HCT116 (cell line): ENCODE data around the gene TMEM184B. TPM values are rescaled to one million over a fixed set of nuclear protein-coding genes. Genes with fewer than 3 reads are reported as not detected.
A peak's percentile ranks its signal among the peaks of the same experiment; 100 is the strongest.

Source experiments
- ATAC-seq: fragments of 200-7000 bp; cut with Tn5 transposase; 2 replicates; pipeline ENCODE4 v1.9.1; 2020; ENCODE audit warnings: mild to moderate bottlenecking, moderate library complexity
- Bru-seq: library from RNA; stranded (reverse); fragments of 400-500 nt; gene quantifications from one replicate; lab custom pipeline; 2021; lab: Mats Ljungman, UMichigan
- BruChase-seq, 2 experiments: library from RNA; stranded (reverse); fragments of 400-500 nt; gene quantifications; one replicate each; lab custom pipeline; 2021; lab: Mats Ljungman, UMichigan
- BruUV-seq: library from RNA; stranded (reverse); fragments of 400-500 nt; replicated peaks from 2 replicates; lab custom pipeline; 2021; lab: Mats Ljungman, UMichigan
- CTCF ChIA-PET: fragments of 300-600 bp; sonication (Branson Sonifier 250); formaldehyde crosslinking; loops from one replicate; lab custom pipeline; 2021; ENCODE audit warnings: antibody characterized with exemption; lab: Charles Lee
- POLR2A ChIA-PET: fragments of 300-600, 350-600 bp; sonication (Branson Sonifier 250); formaldehyde crosslinking; loops from one replicate; lab custom pipeline; 2021; ENCODE audit warnings: antibody characterized with exemption; lab: Charles Lee
- RAD21 ChIA-PET, 2 experiments: fragments of 300-600 bp; sonication (Branson Sonifier 250); formaldehyde crosslinking; loops; one replicate each; lab custom pipeline; 2023; ENCODE audit warnings: low total read pairs in 2 of 2; ENCODE audit not compliant: uncharacterized antibody in 2 of 2, unreplicated experiment in 2 of 2, low non-redundant PET in 1 of 2; lab: Charles Lee
- DNase-seq: peaks from one replicate; pipeline ENCODE4 v3.0.0-alpha.2; 2010; ENCODE audit warnings: low read depth, low spot score
- H2AFZ ChIP-seq: fragments of 200-600 bp; shearing (Covaris generic), sonication (generic); 2 replicates; pipeline ENCODE4 v1.6.1; 2017; ENCODE audit warnings: low read depth, mixed run types, mixed read lengths, antibody characterized with exemption, low read length; ENCODE audit not compliant: poor library complexity, severe bottlenecking
- H3K27ac ChIP-seq: 2 replicates; pipeline ENCODE4 v1.5.1; 2012; ENCODE audit warnings: low read depth, low read length
- H3K27me3 ChIP-seq: fragments of 200-600 bp; sonication (generic); 2 replicates; pipeline ENCODE4 v1.6.1; 2016; ENCODE audit warnings: mixed run types, low read length, mixed read lengths; ENCODE audit not compliant: insufficient read depth
- H3K36me3 ChIP-seq, 2 experiments: fragments of 200-500 bp in 1 of 2; fragments of 200-600 bp in 1 of 2; sonication (Bioruptor generic) in 1 of 2; sonication (generic) in 1 of 2; 2 replicates each; pipeline versions ENCODE4 v1.5.1 to v1.6.1; 2014 to 2016; ENCODE audit warnings: low read length in 2 of 2, inconsistent platforms in 1 of 2, mixed read lengths in 1 of 2, mixed run types in 1 of 2; ENCODE audit not compliant: insufficient read depth in 2 of 2, control insufficient read depth in 1 of 2
- H3K4me1 ChIP-seq, 2 experiments: fragments of 200-600 bp in 1 of 2; sonication (generic) in 1 of 2; 2 replicates each; pipeline versions ENCODE4 v1.5.1 to v1.6.1; 2012 to 2017; ENCODE audit warnings: low read length in 2 of 2, inconsistent platforms in 1 of 2, mild to moderate bottlenecking in 1 of 2, mixed read lengths in 1 of 2, mixed run types in 1 of 2, moderate library complexity in 1 of 2; ENCODE audit not compliant: insufficient read depth in 2 of 2, control insufficient read depth in 1 of 2
- H3K4me2 ChIP-seq: fragments of 200-600 bp; sonication (generic); 2 replicates; pipeline ENCODE4 v1.6.1; 2017; ENCODE audit warnings: mixed run types, low read length, mixed read lengths
- H3K4me3 ChIP-seq, 2 experiments: fragments of 200-600 bp in 1 of 2; sonication (generic) in 1 of 2; replicated peaks in 1 of 2; 2 replicates each; pipeline ENCODE4 v1.5.1; 2011 to 2016; ENCODE audit warnings: low read length in 2 of 2, control low read depth in 1 of 2, low read depth in 1 of 2, mild to moderate bottlenecking in 1 of 2, mixed read lengths in 1 of 2, mixed run types in 1 of 2
- H3K79me2 ChIP-seq: fragments of 200-600 bp; sonication (generic); 2 replicates; pipeline ENCODE4 v1.6.1; 2017; ENCODE audit warnings: mild to moderate bottlenecking, mixed run types, low read length, moderate library complexity, mixed read lengths; ENCODE audit not compliant: insufficient read depth
- H3K9ac ChIP-seq: fragments of 200-600 bp; sonication (generic); 2 replicates; pipeline ENCODE4 v1.6.1; 2016; ENCODE audit warnings: low read length, mixed read lengths
- H3K9me2 ChIP-seq: fragments of 200-600 bp; sonication (generic), shearing (Covaris generic); 2 replicates; pipeline ENCODE4 v1.6.1; 2017; ENCODE audit warnings: mixed run types, mild to moderate bottlenecking, moderate library complexity; ENCODE audit not compliant: insufficient read depth
- H3K9me3 ChIP-seq, 2 experiments: fragments of 200-500 bp in 1 of 2; fragments of 200-600 bp in 1 of 2; sonication (Bioruptor generic) in 1 of 2; sonication (generic) in 1 of 2; 2 replicates each; pipeline ENCODE4 v1.6.1; 2014 to 2017; ENCODE audit warnings: low read length in 2 of 2, mixed read lengths in 2 of 2, inconsistent platforms in 1 of 2, low read depth in 1 of 2, mild to moderate bottlenecking in 1 of 2, mixed run types in 1 of 2, moderate library complexity in 1 of 2; ENCODE audit not compliant: control insufficient read depth in 1 of 2, insufficient read depth in 1 of 2
- H4K20me1 ChIP-seq: fragments of 200-600 bp; sonication (generic), shearing (Covaris generic); 2 replicates; pipeline ENCODE4 v1.6.1; 2017; ENCODE audit warnings: mixed run types, mild to moderate bottlenecking, moderate library complexity; ENCODE audit not compliant: insufficient read depth
- CBX3 ChIP-seq: IDR thresholded peaks from 2 replicates; pipeline ENCODE4 v1.6.1; 2012; ENCODE audit warnings: low read depth
- CEBPB ChIP-seq: IDR thresholded peaks from 2 replicates; pipeline ENCODE4 v1.6.1; 2012; ENCODE audit warnings: low read depth
- CTCF ChIP-seq, 3 experiments: fragments of 200-600 bp in 1 of 3; sonication (generic) in 1 of 3; IDR thresholded peaks in 2 of 3; conservative IDR thresholded peaks in 1 of 3; 2 replicates each; pipeline ENCODE4 v1.5.1; 2012 to 2017; ENCODE audit warnings: low read depth in 2 of 3, low read length in 2 of 3, antibody characterized with exemption in 1 of 3, borderline replicate concordance in 1 of 3, control low read depth in 1 of 3, mild to moderate bottlenecking in 1 of 3, mixed read lengths in 1 of 3, mixed run types in 1 of 3, moderate library complexity in 1 of 3; ENCODE audit not compliant: insufficient read depth in 1 of 3
- EZH2 ChIP-seq: fragments of 200-600 bp; sonication (generic); IDR thresholded peaks from 2 replicates; pipeline ENCODE4 v1.6.1; 2017; ENCODE audit warnings: antibody characterized with exemption, mixed run types
- FOSL1 ChIP-seq: IDR thresholded peaks from 2 replicates; pipeline ENCODE4 v1.6.1; 2012; ENCODE audit warnings: low read depth
- JUND ChIP-seq: IDR thresholded peaks from 2 replicates; pipeline ENCODE4 v1.6.1; 2012
- POLR2AphosphoS5 ChIP-seq: IDR thresholded peaks from 2 replicates; pipeline ENCODE4 v1.6.1; 2011; ENCODE audit warnings: mild to moderate bottlenecking, low read depth, low read length, moderate library complexity
- SIN3A ChIP-seq: IDR thresholded peaks from 2 replicates; pipeline ENCODE4 v1.6.1; 2012; ENCODE audit warnings: low read depth
- SP1 ChIP-seq: IDR thresholded peaks from 2 replicates; pipeline ENCODE4 v1.6.1; 2012; ENCODE audit warnings: low read depth
- TCF7L2 ChIP-seq: IDR thresholded peaks from 2 replicates; pipeline ENCODE4 v1.7.0; 2011; ENCODE audit warnings: borderline replicate concordance, inconsistent platforms; ENCODE audit not compliant: insufficient read depth, insufficient read length; ENCODE audit errors: extremely low read depth
- ZFX ChIP-seq: fragments of 450-650 bp; IDR thresholded peaks from 2 replicates; pipeline ENCODE4 v1.6.1; 2017
- ZNF274 ChIP-seq: fragments of 200-500 bp; sonication (Bioruptor generic); IDR thresholded peaks from 2 replicates; pipeline ENCODE4 v1.6.1; 2014; ENCODE audit warnings: mild to moderate bottlenecking, low read depth, low read length, inconsistent platforms
- intact Hi-C: fragments of 100-400 bp; cut with micrococcal nuclease; formaldehyde crosslinking; loops from 2 replicates; pipeline ENCODE4 v1.10.0; 2022
- long read RNA-seq: library from polyadenylated mRNA; unstranded; transcript quantifications from one replicate; pipeline ENCODE4 v2.0.0, GENCODE V29; 2021; ENCODE audit not compliant: unreplicated experiment
- polyA plus RNA-seq: library from polyadenylated mRNA; unstranded; fragments of >200 nt; gene quantifications from 2 replicates; pipeline ENCODE4 v1.2.1, GENCODE V29; 2012; ENCODE audit warnings: missing spikeins
- total RNA-seq: library from RNA; stranded (reverse); gene quantifications from one replicate; pipeline ENCODE4 v1.2.1, GENCODE V29; 2021; ENCODE audit not compliant: unreplicated experiment
- TF ChIP-seq, protein P1 (sequence below): IDR thresholded peaks from 2 replicates; pipeline ENCODE4 v1.6.1; 2012; ENCODE audit warnings: low read depth
- TF ChIP-seq, protein P2 (sequence below): IDR thresholded peaks from 2 replicates; pipeline ENCODE4 v1.6.1; 2011; ENCODE audit warnings: mild to moderate bottlenecking, low read length, moderate library complexity; ENCODE audit not compliant: insufficient replicate concordance; ENCODE audit errors: extremely low read depth

Gene TMEM184B
- 66.0 TPM for total RNA-seq
- 51.2 and 55.1 TPM in 2 replicates for polyA plus RNA-seq
- percentile 72 among the genes with signal in this experiment for Bru-seq, nascent RNA
- percentile 83 among the genes with signal in this experiment for BruChase-seq, experiment 1, labeled RNA remaining after a 6-hour chase
- percentile 76 among the genes with signal in this experiment for BruChase-seq, experiment 2, labeled RNA remaining after a 2-hour chase
- long read RNA-seq, full-length matches to known transcripts: 89 of 131 reads
- long read RNA-seq, partial matches to known transcripts: 37 of 131 reads
- long read RNA-seq, other reads (novel, unspliced or antisense): 5 of 131 reads

- ChIA-PET POLR2A (no interaction called here), CTCF (interaction anchor here (1.5 kb wide), 1 partner anchor 10 kb away, joined by 3 read pairs; no protein-coding TSS in a partner anchor)
- peak within 1 kb of the TSS; percentile 96 for H2AFZ ChIP-seq
Measured at GRCh38 chr22:38272373-38273134, at the start of gene TMEM184B. Gene TMEM184B (minus strand): TSS chr22:38273010. CDS start chr22:38247961, 25,049 bp downstream.

More at GRCh38 chr22:38272373-38273134, at the start of gene TMEM184B:
- Histone ChIP-seq H3K9me2 (no peaks in the 10 kb centered on the region), H3K9me3 (no peaks in the 10 kb centered on the region), H3K27me3 (no peaks in the 10 kb centered on the region), H3K4me1 (peaks cover 20 to 34% of the 10 kb centered on the region in 2 experiments; a peak in 3 of 4 replicates), H3K4me3 (peak within 1 kb of the TSS; percentile 88 to 96), H3K9ac (peak within 1 kb of the TSS; percentile 92), H3K79me2 (peaks cover 48% of the 10 kb centered on the region), H3K27ac (peak within 1 kb of the TSS; percentile 77), H3K36me3 (no peaks in the 10 kb centered on the region), H3K4me2 (peak within 1 kb of the TSS; percentile 85), H4K20me1 (no peaks in the 10 kb centered on the region)
- ATAC-seq: peak; percentile 90
- intact Hi-C loops: no loop called here
- DNase-seq: peak; percentile 18
- no TSS peak for BruUV-seq
- TF ChIP-seq CBX3 (no peak), FOSL1 (no peak), CTCF (IDR thresholded peaks at IDR 0.05 in 2 of 3, conservative IDR thresholded peaks at IDR 0.05 in 1 of 3; ENCODE audit: borderline replicate concordance in 1 of 3, insufficient read depth in 1 of 3, low read depth in 2 of 3, low read length in 2 of 3) (no peak), POLR2AphosphoS5 (peak; percentile 87), ZNF274 (no peak), EZH2 (no peak), SIN3A (no peak), SP1 (no peak), JUND (no peak), TCF7L2 (peak; percentile 6), CEBPB (no peak), ZFX (peak; percentile 75; the same call in 1 of the 2 replicates)
- TF ChIP-seq, protein P1, sequence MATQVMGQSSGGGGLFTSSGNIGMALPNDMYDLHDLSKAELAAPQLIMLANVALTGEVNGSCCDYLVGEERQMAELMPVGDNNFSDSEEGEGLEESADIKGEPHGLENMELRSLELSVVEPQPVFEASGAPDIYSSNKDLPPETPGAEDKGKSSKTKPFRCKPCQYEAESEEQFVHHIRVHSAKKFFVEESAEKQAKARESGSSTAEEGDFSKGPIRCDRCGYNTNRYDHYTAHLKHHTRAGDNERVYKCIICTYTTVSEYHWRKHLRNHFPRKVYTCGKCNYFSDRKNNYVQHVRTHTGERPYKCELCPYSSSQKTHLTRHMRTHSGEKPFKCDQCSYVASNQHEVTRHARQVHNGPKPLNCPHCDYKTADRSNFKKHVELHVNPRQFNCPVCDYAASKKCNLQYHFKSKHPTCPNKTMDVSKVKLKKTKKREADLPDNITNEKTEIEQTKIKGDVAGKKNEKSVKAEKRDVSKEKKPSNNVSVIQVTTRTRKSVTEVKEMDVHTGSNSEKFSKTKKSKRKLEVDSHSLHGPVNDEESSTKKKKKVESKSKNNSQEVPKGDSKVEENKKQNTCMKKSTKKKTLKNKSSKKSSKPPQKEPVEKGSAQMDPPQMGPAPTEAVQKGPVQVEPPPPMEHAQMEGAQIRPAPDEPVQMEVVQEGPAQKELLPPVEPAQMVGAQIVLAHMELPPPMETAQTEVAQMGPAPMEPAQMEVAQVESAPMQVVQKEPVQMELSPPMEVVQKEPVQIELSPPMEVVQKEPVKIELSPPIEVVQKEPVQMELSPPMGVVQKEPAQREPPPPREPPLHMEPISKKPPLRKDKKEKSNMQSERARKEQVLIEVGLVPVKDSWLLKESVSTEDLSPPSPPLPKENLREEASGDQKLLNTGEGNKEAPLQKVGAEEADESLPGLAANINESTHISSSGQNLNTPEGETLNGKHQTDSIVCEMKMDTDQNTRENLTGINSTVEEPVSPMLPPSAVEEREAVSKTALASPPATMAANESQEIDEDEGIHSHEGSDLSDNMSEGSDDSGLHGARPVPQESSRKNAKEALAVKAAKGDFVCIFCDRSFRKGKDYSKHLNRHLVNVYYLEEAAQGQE: no peak
- TF ChIP-seq, protein P2, sequence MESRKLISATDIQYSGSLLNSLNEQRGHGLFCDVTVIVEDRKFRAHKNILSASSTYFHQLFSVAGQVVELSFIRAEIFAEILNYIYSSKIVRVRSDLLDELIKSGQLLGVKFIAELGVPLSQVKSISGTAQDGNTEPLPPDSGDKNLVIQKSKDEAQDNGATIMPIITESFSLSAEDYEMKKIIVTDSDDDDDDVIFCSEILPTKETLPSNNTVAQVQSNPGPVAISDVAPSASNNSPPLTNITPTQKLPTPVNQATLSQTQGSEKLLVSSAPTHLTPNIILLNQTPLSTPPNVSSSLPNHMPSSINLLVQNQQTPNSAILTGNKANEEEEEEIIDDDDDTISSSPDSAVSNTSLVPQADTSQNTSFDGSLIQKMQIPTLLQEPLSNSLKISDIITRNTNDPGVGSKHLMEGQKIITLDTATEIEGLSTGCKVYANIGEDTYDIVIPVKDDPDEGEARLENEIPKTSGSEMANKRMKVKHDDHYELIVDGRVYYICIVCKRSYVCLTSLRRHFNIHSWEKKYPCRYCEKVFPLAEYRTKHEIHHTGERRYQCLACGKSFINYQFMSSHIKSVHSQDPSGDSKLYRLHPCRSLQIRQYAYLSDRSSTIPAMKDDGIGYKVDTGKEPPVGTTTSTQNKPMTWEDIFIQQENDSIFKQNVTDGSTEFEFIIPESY: no peak
- TF ChIP-seq, all 23 proteins: peak for 3
- RAD21 ChIA-PET: no interaction called here
